NCI-H526 (cell line): ENCODE results near the gene NEURL1.
"Not testable (repeated sequence)": the region's sequence is repeated elsewhere in the genome, so short reads cannot be mapped to it uniquely, and the experiment has no call there.

Source experiments
- DNase-seq, 2 experiments: peaks; one replicate each; lab custom pipeline; 2025; lab: John Stamatoyannopoulos, UW

Gene NEURL1

GRCh38 chr10:103622935-103623574 is 129.6 kb downstream of the NEURL1 start:
- no peak for DNase-seq

DNA sequence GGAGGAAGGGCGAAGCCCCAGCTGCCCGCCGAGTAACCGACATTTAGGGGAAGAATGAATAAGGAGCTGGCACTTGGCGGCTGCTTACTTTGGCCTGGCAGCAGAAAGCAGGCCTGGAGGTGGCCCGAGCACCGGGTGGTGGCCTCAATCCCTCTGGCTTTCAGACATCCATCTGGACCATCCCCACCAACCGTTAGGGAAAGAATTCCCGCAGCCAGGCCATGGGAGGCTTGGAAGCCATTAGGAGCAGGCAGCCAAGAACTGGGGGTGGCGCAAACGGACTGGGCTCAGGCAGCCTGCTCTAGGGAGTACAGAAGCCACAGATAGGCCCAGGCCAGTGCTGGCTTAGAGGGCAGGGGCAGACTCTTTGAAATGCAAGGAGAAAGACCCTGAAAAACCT is 132.7 kb downstream of the NEURL1 start:
- DNase-seq, result no peak

GRCh38 chr10:103627111-103627892 is 133.8 kb downstream of the NEURL1 start:
- no peak for DNase-seq

- DNase-seq, result no peak
Observed at GRCh38 chr10:103627893-103628292, 134.4 kb downstream of the NEURL1 start.

DNA sequence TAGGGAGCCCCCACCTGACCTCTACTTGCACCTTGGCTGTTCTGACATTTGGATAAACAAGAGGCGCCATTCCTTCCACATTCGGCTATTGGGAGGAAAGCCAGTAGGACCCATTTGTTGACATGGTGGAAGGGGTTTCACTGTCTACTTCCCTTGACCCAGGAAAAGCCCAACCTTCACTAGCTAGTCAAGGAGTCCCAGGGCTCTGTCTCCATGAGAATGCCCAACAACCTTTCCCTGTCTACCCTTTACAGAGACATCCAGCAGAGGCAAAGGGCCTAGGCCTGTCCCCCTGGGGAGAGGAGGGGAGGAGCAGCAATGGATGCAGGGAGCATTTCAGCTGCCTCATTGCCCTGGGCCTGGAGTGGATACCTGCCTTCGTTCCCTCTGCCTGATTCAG is 136.1 kb downstream of the NEURL1 start:
- no peak for DNase-seq

DNA sequence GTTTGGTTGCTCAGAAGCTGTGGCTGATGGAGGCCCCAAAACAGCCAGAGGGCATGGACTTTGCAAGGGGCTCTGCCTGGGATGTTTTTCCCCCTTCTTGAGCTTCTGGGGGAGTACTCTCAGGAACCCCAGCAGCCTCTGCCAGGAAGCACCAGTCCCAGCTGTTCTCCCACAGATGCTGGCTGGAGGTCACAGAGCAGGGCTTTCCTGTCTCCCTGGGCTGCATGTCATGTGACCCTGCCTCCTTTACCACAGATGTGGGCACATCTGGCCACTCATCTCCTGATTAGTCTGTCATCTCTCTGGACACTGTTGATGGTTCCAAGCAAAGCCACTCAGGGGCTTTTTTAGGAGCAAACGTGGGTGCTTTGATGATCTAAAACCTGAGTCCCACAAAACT is 136.7 kb downstream of the NEURL1 start:
- no peak for DNase-seq

- DNase-seq, result no peak
Observed at GRCh38 chr10:103632247-103632642, 138.7 kb downstream of the NEURL1 start.

- not testable (repeated sequence) for DNase-seq
Observed at GRCh38 chr10:103632871-103633270, 139.4 kb downstream of the NEURL1 start.

DNA sequence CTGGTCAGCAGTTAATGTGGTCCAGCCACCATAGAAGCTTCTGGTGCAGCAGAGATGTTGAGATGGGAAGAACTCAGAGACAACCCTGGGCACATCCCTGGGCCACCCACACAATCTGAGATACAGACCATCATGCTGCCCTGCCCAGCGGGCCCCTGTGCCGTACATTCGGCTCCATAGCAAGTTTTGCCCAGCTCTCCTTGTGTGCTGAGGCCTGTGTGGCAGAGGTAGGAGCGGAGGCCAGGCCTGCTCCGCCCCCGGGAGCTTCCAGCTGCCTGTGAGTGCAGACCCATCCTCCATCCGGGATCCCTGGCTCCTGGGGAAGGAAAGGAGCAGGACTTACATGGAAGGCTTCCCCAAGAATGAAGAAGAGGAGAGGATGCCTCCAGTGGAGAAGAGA is 140.3 kb downstream of the NEURL1 start:
- no peak for DNase-seq

DNA sequence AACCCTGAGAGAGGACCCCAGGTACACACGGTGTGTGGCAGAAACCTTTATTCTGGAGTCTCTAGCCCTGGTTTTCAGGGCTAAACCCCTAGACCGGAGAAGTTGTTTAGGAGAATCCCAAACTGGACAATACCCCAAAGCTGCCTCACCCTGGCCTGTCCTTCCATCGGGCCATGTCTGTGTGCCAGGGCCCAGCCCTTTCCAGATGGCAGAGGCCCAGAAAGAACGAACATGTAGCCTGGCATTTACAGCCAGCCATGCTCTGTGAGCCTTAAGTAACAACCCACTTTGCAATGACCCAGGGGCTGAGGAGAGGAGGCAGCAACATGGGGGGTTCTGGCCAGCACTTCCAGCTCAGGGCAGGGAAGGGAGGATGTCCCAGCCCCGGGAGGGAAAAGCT is 142.1 kb downstream of the NEURL1 start:
- DNase-seq, result no peak

GRCh38 chr10:103636492-103636891 is 143.0 kb downstream of the NEURL1 start:
- no peak for DNase-seq

GRCh38 chr10:103637011-103637410 is 143.5 kb downstream of the NEURL1 start:
- no peak for DNase-seq

GRCh38 chr10:103637927-103638557 is 144.5 kb downstream of the NEURL1 start:
- DNase-seq, result no peak

- no peak for DNase-seq
Observed at GRCh38 chr10:103638948-103639347, 145.4 kb downstream of the NEURL1 start.

GRCh38 chr10:103640436-103641181 is 147.1 kb downstream of the NEURL1 start:
- no peak for DNase-seq

DNA sequence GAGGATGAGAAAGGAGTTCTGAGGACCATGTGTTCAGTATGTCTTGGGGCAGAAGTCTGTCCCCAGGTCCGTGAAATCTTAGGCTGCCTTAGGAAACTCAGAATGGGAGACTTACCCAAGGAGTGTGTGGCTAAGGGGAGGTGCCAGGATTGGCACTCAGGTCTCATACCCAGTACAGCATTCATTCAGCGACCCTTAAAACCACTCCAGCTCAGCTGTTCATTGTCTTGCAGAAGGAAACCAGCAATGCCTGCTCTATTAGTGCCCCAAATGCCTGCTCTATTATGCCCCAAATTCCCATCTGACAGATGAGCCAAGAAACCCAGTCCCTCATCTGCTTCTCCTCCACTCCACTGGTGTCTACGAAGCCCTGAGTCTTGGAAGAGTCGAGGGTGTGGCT is 147.8 kb downstream of the NEURL1 start:
- no peak for DNase-seq
